ENCODE measurements around the gene PLD4.
A peak's percentile ranks its signal among the peaks of the same experiment; 100 is the strongest.

Gene PLD4

GRCh38 chr14:104929268-104930230 is 4.9 kb downstream of the PLD4 start:
- no peak for DNase-seq

GRCh38 chr14:104930526-104931303 is 6.0 kb downstream of the PLD4 start:
- no peak for DNase-seq

GRCh38 chr14:104931304-104931770 is 6.7 kb downstream of the PLD4 start:
- no peak for DNase-seq

GRCh38 chr14:104931771-104932675 is 7.3 kb downstream of the PLD4 start:
- no peak for DNase-seq

- DNase-seq = peak; percentile 89
Measured at GRCh38 chr14:104932676-104933631, 8.3 kb downstream of the PLD4 start.

- DNase-seq = peak; percentile 9
Measured at GRCh38 chr14:104933746-104934733, 9.4 kb downstream of the PLD4 start.

GRCh38 chr14:104935026-104935650 is 10.5 kb downstream of the PLD4 start:
- DNase-seq = peak; percentile 46

GRCh38 chr14:104935955-104936354 is 11.3 kb downstream of the PLD4 start:
- DNase-seq = no peak

GRCh38 chr14:104936361-104937155 is 11.9 kb downstream of the PLD4 start:
- no peak for DNase-seq

- DNase-seq = no peak
Measured at GRCh38 chr14:104937161-104937560, 12.5 kb downstream of the PLD4 start.

- no peak for DNase-seq
Measured at GRCh38 chr14:104937694-104938365, 13.2 kb downstream of the PLD4 start.

GRCh38 chr14:104938436-104938835 is 13.8 kb downstream of the PLD4 start:
- DNase-seq = no peak

- DNase-seq = no peak
Measured at GRCh38 chr14:104938960-104939359, 14.3 kb downstream of the PLD4 start.

GRCh38 chr14:104939666-104940410 is 15.2 kb downstream of the PLD4 start:
- no peak for DNase-seq

- DNase-seq = no peak
Measured at GRCh38 chr14:104940526-104941150, 16.0 kb downstream of the PLD4 start.

- DNase-seq = no peak
Measured at GRCh38 chr14:104941508-104942365, 17.1 kb downstream of the PLD4 start.
